GM12891 (cell line): ENCODE data around the gene CMPK1.

ENCODE experiments used
- POLR2A ChIP-seq: IDR thresholded peaks from 2 replicates; pipeline ENCODE4 v1.6.1; 2011; ENCODE audit warnings: low read depth, low read length, control low read depth
- POLR2AphosphoS5 ChIP-seq: IDR thresholded peaks from 2 replicates; pipeline ENCODE4 v1.6.1; 2011; ENCODE audit warnings: low read depth, low read length, control low read depth
- SPI1 ChIP-seq: IDR thresholded peaks from 2 replicates; pipeline ENCODE4 v1.6.1; 2011; ENCODE audit warnings: low read depth, low read length, control low read depth

DNA sequence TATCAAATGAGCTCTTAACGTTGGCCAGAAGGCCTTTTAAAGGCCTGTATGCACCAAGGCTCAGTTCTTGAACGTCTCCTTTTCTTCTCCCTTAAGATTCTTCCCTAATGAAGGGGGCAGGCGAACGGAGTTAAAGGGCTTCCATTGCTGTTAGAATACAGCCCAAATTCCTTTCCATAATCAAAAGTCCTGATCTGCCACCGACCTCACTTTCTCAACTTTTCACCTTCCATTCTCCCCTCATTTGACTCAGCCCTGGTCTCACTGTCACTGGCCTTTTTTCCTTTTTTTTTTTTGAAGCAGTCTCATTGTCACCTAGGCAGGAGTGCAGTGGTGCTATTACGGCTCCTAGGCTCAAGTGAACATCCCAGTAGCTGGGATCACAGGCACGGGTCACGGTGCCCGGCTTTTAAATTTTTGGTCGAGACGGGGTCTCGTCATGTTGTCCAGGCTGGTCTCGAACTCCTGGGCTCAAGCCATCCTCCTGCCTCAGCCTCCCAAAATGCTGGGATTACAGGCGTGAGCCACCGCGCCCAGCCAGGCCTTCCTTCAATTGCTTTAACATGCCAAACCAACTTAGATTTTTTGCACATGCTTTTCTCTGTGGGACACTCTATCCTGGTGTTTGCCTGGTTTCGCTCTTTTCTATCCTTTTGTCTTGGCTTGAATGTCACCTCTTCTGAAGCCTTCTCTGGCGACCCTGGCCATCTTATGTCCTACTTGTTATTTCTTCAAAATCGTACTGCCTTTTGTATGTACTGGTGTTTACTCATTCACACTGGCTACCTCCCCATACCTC is 612 bp upstream of the CMPK1 start:
- TF ChIP-seq POLR2A (no peak), POLR2AphosphoS5 (no peak), SPI1 (no peak)
